SIG-M5 (cell line): Measurements from ENCODE around the gene KLHL6.

ENCODE experiments used
- DNase-seq: peaks from one replicate; lab custom pipeline; 2025; lab: John Stamatoyannopoulos, UW

Gene KLHL6

DNA sequence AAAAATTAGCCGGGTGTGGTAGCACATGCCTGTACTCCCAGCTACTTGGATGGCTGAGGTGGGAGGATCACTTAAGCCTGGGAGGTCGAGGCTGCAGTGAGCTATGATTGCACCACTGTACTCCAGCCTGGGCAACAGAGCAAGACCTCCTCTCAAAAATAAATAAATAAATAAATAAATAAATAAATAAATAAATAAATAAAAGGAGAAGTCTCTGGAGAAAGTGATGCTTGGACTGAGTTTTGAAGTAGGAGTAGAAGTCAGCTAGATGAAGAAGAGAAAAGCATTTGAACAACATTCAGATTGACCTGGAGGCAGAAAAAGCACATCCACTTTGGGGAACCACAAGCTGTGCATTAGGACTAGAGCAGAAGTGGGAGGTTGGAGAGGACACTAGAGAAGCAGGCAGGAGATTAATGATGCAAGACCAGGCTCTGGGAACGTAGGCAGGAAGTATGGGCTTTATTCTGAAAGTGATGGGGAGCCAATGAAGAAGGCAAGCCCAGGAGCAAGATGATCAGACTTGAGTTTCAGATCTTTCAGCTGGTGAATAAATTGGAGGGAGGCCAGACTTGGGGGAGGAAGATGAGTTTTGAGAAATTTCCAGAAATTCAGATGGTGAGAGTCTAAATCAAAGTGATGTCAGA lies 48.7 kb downstream of the KLHL6 start:
- DNase-seq, result no peak

DNA sequence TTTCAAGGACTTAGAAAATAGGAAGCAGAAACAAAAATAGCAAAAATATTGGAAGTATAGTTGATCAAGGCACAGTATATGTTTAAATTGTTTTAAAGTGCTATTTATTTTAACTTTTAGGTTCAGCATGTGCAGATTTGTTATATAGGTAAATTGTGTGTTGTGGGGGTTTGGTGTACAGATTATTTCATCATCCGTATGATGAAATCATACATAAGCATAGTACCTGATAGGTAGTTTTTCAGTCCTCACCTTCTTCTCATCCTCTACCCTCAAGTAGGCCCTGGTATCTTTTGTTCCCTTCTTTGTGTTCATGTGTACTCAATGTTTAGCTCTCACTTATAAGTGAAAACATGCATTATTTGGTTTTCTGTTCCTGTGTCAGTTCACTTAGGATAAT lies 50.9 kb downstream of the KLHL6 start:
- no peak for DNase-seq

DNA sequence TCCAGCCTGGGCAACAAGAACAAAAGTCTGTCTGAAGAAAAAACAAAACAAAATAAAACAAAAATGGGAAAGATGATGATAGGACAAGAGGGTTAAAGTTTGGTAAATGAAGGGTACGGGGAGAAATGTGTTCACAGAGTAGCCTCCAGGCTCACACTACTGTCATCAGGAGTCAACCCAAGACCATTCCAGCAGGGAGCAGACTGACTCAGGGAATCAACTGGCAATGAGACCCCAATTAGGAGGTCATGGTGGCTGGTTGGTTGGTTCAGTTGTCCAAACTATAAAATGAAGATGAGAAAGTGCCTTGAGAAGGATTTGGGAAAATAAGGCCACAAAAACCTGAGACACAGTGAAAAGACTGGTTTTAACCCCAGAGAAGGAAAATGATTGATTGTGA lies 51.8 kb downstream of the KLHL6 start:
- no peak for DNase-seq

DNA sequence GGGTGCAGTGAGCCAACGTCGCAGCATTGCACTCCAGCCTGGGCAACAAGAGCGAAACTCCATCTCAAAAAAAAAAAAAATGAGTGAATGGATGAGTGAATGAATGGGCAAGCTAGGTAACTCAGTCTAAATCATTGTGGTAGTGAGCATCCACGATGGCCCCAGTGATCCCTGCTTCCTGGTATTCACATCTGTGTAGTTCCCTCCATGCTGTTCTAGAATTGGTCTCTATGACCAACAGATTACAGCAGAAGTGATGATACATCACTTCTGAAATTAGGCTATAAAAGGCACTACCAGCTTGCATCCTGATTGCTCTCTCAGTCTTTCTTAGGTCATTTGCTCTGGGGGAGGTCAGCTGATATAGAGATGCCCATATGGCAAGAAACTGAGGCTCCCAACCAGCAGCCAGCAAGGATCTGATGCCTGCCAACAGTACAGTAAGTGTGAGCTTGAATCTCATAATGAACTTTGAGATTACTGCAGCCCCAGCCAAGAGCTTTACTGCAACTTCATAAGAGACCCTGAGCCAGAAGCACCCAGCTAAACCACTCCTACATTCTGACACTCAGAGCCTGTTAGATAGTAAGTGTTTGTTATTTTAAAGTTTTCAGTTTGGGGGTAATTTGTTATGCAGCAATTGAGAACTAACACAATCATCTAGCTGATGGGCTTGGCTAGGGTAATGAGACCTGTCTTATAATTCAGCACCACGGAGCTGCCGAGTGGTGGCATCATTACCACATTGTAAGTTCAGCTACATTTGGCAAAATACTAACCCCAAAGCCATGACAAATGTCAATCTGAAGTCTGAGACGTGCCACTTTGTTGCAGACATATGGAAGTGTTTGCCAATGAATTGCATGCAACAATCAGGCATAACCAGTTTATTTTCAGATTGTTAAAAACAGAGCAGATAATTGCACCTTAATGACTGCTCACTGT lies 53.0 kb downstream of the KLHL6 start:
- DNase-seq, result no peak

DNA sequence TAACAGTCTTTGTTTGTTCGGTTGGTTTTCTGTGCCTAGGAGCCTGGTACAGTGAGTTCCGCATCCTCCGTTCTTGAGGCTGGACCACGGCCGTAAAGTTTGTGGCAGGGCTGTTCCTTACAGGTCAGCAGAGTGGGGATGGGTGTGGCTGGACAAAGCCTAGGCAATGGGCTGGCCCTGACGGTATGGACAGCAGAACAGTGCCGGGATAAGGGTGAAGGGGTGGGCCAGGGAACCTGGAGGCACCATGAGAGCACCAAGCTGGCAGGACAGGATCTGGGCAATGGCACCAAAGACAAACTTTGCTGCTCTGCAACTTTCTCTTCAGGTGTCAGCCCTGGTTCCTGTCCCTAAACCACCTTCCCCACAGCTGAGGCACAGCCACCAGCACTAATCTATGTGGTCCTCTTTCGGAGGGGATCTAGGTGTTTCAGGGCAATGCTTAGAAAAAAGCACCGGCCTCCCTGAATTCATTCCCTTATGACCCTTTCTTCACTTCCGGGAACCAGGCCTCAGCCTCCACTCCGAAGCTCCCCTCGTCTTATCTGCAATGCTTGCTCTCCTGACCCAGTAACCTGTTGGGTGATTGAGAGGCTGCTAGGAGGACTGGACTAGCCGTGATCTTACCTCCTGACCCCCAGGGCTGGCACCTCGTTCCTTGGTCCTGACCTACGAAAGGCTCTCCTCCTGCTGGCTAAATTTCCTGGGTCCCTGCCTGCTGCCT lies 54.4 kb downstream of the KLHL6 start:
- no peak for DNase-seq

DNA sequence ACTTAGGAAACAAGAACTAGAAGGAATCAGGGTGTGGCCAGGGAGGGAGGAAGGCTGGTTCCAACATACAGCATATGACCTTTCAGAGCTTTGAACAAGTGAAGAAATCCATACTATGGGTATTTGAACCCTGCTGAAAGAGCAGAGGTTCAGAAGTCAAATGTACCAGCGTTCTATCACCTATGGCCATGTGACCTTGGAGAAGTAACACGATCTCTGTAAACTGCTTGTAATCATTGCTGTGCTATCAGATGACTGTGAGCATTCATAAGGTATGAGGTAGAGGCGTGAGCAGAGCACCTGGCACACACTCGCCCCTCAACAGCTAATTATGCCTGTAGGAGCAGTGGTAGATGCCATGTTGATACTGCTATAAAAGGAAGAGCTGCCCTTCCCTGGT lies 55.2 kb downstream of the KLHL6 start:
- no peak for DNase-seq

DNA sequence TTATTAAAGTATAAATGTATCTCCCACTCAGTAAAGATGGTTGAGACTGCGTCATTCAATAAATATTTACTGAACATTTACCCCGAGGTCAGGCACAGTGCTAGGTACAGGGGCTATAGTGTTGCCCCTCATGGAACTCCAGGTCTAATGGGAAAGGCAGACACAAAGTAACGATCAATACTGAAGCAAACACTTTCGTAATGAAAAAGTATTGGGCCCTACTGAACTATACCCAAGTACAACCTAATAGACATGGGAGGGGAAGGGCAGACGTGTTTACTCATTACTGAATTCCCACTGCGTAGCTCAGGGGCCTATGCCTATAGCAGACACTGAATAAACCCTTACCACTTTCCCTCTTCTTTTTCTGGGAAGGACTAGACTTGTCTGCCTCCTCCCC lies 56.9 kb downstream of the KLHL6 start:
- no peak for DNase-seq

DNA sequence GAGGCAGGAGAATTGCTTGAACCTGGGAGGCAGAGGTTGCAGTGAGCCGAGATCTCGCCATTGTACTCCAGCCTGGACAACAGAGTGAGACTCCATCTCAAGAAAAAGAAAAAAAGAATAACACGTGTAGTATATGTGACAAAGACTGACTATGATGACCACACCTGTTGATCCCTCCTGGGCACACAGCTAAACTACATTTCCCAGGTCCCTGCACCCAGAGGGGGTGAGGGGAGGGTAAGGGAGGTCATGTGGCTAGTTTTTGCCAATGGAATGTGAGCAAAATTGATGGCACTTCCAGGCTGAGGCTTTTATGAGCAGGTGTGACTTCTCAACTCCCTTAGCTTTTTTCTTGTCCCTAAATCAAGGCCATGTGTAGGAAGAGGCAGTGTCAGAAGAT lies 58.2 kb downstream of the KLHL6 start:
- no peak for DNase-seq

DNA sequence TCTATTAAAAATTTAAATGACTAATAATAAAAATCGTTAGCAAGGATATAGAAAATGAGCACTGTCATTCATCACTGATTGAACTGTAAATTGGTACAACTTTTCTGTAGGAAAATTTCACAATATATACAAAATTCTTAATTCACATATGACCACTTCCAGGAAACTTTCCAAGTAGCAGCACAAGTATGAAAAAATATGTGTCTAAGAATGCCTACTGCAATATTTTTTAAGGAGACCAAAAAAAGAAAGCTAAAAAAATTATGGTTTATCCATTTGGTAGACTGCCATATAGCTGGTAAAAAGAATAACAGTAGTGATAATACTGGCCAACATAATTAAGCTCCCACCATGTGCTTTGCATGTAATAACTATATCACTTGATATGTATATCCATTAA lies 59.2 kb downstream of the KLHL6 start:
- DNase-seq, result no peak

DNA sequence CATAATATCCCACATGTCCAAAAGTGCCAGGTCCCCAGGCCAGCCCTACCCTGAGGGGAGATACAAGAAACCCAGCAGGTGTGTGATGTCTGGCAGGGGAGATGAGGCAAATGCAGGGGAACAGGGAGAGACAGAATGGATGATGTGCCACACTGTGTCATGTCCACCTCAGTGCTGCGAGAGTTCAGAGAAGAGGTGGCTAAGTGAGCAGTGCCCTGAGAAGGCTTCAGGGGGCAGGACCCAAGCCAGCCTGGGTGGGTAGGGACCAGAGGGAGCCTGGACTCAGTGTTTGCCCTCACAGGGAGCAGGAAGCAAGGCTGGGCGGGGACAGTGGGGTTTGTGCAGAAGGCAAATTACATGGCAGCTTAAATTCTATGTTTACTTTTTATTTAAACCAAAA lies 61.2 kb downstream of the KLHL6 start:
- DNase-seq, result no peak

DNA sequence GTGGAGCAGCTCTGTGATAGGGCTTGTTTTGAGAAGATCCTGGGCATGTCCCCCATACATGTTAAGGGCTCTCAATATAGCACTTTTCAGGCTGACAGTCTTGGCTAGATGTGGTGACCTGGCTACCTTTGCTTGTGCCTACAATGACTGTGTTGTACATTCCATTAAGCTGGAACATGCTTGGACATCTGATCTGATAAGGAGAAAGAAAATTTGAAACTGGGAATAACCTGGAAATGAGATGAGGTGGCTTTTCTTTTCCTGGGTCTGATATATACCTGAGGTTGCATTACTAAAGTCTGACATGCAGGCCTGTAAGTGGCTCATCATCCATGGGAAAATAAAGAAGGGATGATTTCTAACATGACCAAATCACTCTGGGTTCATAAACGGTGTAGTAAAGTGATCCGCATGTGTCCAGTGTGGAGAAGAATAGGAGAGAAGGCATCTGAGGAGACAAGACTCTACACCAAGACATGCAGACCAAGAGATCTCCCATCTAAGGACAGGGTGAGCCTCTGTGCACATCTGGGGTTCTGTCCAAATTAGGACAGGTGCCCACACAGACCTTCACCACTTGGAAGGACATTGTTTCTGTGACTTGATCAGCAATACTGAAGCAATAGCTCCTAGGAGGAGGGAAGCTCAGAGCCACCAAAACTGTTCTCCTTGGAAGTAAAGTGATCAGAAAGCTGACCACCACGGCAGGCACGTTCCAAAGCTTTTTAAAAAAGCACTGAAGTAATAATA lies 62.0 kb downstream of the KLHL6 start:
- no peak for DNase-seq

DNA sequence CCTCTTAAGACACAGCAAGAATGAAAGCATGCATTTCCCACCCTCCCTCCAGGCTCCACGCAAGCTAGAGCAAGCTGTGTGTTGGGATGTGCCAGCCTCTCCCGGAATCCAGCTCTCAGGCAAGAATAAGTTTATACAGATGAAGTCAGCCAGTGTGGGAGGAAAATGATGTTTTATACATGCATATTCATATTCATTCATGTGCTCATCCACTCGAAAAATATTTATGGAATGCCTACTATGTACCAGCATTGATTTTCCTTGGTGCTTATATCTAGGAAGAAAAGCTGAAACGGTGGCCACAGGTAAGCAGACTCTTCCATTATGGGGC lies 62.7 kb downstream of the KLHL6 start:
- no peak for DNase-seq

DNA sequence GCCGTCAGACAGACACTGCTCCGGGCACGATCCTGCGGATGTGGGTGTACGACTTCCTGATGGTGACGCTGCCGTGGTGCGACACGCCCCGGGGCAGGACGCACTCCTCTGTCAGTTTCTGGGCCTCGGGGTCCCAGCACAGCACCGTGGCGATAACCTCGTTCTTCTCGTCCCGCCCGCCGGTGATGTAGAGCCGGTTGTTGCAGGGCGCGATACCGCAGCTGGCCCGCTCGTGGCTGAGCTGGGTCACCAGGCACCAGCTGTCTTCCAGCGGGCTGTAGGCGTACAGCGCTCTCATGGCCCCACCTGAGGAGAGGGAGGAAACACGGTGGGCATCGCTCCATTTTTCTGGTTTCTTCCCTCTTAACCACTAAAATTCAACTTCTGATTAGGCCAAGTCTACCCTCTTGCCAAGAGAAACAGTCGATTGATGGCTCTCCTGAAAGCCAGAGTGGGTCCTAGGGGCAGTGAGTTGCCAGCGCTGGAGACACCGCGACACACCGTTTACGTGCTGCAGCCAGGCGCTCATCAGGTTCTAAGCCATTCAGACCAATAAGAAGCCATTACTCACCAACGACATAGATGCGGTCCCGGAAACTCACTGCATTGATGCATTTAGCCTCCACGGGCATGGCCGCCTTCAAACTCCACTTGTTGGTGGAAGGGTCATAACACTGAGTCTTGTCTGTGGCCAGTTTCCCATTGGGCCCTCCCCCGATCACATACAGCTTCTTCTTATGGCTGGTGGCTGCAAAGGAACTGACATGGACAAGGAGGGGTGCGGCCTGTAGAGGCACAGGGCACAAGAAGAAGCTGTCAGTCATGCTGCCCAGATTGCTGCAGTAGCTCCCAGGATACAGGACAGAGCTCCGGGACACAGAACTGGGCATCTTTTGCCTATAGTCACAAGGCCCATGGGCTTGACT lies 63.3 kb downstream of the KLHL6 start:
- no peak for DNase-seq

DNA sequence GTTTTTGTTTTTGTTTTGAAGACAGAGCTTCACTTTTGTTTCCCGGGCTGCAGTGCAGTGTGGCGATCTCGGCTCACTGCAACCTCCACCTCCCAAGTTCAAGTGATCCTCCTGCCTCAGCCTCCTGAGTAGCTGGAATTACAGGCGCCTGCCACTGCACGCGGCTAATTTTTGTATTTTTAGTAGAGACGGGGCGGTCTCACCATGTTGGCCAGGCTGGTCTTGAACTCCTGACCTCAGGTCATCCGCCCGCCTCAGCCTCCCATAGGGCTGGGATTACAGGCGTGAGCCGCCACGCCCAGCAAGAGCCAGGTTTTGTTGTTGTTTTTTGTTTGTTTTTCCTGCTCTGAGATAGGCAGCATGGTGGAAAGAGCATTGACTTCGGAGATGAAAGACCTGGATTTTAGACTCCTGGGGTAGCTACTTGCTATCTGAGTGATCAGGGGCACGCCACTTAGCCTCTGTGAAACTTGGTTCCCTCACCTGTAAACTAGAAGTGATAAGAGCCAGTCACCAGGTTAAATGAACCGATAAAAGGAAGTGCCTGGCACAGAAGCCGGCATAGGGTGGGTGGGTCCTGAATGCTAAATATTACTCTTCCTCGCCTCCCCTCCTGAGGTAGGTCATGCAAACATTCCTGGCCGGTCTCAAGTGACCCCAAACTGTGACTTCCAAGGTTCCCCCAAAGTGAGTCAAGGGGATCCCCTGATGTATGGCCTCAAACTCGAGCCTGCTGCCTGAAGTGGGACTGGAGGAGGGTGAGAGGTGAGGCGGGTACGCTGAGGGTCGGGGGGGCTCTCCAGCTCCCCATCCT lies 64.2 kb downstream of the KLHL6 start:
- no peak for DNase-seq

DNA sequence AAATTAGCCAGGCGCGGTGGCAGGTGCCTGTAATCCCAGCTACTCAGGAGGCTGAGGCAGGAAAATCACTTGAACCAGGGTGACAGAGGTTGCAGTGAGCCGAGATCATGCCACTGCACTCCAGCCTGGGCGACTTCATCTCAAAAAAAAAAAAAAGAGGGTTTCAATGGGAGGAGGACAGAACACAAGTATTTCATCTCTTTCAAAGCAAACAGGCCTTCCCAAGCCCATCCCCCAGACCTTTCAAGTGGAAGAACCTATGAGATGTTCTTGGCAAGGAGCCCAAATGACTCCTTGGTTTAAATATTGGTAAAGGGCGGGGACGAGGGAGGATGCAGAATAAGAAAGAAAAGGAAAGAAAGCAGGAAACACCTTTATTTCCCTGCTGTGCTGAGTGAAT lies 64.9 kb downstream of the KLHL6 start:
- DNase-seq, result no peak

DNA sequence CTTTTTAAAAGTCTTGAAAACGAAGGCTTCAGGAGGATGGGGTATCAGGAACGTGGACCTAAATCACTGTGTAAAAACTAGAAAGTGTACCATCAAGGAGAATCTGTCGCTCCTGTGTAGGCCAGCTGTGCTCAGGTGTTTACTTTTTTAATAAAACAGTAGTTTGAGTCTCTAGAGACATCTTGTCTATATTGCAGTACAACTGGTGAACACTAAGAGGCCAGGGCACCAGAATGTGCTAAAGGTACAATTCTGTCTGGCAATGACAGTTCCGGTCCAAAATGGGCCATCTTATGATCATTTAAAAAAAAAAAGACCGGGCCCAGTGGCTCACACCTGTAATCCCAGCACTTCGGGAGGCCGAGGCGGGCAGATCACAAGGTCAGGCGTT lies 65.3 kb downstream of the KLHL6 start:
- no peak for DNase-seq

DNA sequence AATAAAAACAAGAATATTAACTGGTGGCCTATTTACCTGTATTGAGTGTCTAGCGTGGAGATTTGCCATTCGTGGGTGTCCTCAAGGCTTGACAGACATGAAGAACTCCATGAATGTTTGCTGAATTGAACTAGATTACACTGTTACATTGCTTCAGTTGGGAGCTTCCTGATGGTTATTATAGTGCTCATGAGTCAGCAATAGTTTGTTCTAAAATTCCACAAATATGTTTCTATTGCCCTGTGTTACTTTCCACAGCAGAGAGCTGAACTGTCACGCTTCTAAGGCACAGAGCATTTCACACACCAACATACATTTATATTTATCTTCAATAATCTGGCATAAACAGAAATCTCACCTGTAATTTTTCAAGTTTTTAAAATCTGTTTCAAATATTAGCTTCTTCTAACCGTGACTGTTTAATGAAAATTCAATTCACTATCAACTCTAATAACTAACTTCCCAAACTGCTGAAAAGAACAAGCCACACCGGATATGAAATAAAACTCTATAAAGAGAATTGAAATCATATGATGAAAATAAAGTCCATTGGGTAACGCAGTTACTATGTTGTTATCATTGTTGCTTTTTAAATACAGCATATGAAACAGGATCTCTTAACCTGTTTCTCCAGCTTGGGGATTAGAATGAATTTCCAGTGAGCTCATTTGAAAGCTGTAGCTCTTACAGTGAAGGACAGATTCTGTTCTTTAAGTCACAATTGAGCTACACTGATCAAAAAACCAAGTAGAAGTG lies 65.9 kb downstream of the KLHL6 start:
- no peak for DNase-seq

DNA sequence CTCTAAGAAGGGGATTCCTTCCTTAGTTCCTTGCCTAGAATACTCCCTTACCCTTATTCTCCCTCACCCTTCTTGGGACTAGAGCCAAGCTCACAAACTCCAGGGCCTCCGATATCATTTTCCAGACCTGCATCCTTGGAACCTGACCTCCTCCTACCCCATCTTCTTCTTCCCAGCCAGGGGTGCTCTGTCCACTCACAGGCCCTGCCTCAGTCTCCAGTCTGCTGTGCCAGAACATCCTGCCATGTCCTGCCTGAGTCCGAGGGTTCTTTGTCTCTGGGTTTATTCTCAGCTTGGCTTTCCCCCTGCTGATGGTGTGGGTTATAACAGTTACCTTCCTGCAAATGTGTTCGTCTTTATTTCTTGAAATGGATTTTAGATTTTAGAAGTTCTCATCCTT lies 67.2 kb downstream of the KLHL6 start:
- no peak for DNase-seq

DNA sequence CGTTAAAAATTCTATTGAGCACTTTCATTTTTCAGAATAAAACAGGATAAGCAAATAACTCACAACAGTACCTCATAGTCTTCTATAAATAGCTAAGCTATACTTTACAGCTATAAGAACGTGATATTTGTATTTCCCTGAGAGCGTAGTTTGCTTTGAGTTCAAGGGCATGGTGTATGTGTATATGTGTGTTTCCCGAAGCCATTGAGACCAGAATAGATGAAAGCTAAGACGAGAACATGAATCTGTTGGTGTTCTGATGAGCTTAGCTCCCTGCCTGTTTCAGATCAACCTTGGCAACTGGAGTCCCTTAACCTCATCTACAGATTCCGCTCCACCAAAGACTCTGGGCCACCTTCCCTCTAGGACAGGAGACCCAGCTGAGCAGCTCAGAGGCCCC lies 67.6 kb downstream of the KLHL6 start:
- DNase-seq, result no peak

DNA sequence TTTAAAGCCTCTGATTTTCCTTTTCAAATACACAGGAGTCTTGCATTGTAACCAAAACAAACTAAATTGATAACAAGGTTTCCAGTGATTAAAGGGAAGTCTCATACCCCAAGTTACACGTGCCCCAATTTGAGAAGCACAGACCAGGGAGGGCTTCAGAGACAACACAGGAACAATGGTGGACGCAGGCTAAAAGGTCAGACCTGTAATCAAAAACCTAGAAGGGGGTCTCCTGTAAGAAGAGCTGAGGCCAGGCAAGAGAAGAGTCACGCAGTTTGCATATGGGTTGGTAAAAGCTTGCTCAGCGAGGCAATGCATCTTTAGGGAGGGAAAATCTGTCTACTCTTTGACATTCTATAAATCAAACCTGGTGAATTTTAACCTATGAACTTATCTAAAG lies 68.5 kb downstream of the KLHL6 start:
- DNase-seq, result no peak
